ENCODE data around the gene PHLDA1. TPM values are rescaled to one million over a fixed set of nuclear protein-coding genes. Genes with fewer than 3 reads are reported as not detected.
A peak's percentile ranks its signal among the peaks of the same experiment; 100 is the strongest.

Gene PHLDA1
- total RNA-seq, 1 experiment from 2014 or later: 34.9 TPM

DNA sequence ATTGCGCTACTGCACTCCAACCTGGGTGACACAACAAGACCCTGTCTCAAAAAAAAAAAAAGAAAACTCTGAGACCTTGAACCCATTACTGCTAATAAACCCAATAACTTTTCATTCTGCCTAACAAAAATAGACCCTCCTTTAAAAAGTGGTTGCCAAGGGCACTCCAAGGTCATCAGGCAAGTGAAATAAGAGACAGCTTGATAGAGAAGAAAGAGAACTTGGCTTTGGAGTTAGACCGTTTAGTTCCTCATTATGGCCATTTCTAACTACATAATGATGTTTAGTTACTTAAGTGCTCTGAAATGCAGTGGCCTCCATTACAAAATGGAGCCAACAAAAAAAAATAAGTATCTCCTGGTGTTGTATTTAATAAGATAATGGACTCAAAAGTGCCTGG, 55.9 kb downstream of the PHLDA1 start:
- TF ChIP-seq ZBTB43 (CRISPR knock-in tag; IDR thresholded peaks at IDR 0.05) (no peak), FOXJ3 (CRISPR knock-in tag; IDR thresholded peaks at IDR 0.05; ENCODE audit: borderline replicate concordance) (no peak), IRF2 (CRISPR knock-in tag; IDR thresholded peaks at IDR 0.05; ENCODE audit: borderline replicate concordance, low read depth) (no peak), ETV6 (CRISPR knock-in tag; IDR thresholded peaks at IDR 0.05) (no peak), ATF1 (CRISPR knock-in tag; IDR thresholded peaks at IDR 0.05) (no peak), GABPB1 (CRISPR knock-in tag; IDR thresholded peaks at IDR 0.05) (no peak), ZNF281 (CRISPR knock-in tag; IDR thresholded peaks at IDR 0.05) (no peak), TEAD1 (CRISPR knock-in tag; IDR thresholded peaks at IDR 0.05) (no peak), ZNF121 (CRISPR knock-in tag; IDR thresholded peaks at IDR 0.05) (no peak), ZNF416 (CRISPR knock-in tag; IDR thresholded peaks at IDR 0.05) (no peak), ELF4 (CRISPR knock-in tag; IDR thresholded peaks at IDR 0.05; ENCODE audit: low read depth) (no peak), MYBL2 (CRISPR knock-in tag; IDR thresholded peaks at IDR 0.05) (no peak), PRDM15 (CRISPR knock-in tag; IDR thresholded peaks at IDR 0.05) (no peak), RELA (CRISPR knock-in tag; IDR thresholded peaks at IDR 0.05; ENCODE audit: borderline replicate concordance) (no peak), GTF2I (CRISPR knock-in tag; conservative IDR thresholded peaks at IDR 0.05) (no peak)
- TF ChIP-seq, protein P1, sequence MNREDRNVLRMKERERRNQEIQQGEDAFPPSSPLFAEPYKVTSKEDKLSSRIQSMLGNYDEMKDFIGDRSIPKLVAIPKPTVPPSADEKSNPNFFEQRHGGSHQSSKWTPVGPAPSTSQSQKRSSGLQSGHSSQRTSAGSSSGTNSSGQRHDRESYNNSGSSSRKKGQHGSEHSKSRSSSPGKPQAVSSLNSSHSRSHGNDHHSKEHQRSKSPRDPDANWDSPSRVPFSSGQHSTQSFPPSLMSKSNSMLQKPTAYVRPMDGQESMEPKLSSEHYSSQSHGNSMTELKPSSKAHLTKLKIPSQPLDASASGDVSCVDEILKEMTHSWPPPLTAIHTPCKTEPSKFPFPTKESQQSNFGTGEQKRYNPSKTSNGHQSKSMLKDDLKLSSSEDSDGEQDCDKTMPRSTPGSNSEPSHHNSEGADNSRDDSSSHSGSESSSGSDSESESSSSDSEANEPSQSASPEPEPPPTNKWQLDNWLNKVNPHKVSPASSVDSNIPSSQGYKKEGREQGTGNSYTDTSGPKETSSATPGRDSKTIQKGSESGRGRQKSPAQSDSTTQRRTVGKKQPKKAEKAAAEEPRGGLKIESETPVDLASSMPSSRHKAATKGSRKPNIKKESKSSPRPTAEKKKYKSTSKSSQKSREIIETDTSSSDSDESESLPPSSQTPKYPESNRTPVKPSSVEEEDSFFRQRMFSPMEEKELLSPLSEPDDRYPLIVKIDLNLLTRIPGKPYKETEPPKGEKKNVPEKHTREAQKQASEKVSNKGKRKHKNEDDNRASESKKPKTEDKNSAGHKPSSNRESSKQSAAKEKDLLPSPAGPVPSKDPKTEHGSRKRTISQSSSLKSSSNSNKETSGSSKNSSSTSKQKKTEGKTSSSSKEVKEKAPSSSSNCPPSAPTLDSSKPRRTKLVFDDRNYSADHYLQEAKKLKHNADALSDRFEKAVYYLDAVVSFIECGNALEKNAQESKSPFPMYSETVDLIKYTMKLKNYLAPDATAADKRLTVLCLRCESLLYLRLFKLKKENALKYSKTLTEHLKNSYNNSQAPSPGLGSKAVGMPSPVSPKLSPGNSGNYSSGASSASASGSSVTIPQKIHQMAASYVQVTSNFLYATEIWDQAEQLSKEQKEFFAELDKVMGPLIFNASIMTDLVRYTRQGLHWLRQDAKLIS (CRISPR knock-in tag; IDR thresholded peaks at IDR 0.05; ENCODE audit: borderline replicate concordance): no peak
- TF ChIP-seq, protein P2, sequence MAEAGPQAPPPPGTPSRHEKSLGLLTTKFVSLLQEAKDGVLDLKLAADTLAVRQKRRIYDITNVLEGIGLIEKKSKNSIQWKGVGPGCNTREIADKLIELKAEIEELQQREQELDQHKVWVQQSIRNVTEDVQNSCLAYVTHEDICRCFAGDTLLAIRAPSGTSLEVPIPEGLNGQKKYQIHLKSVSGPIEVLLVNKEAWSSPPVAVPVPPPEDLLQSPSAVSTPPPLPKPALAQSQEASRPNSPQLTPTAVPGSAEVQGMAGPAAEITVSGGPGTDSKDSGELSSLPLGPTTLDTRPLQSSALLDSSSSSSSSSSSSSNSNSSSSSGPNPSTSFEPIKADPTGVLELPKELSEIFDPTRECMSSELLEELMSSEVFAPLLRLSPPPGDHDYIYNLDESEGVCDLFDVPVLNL (CRISPR knock-in tag; IDR thresholded peaks at IDR 0.05; ENCODE audit: borderline replicate concordance, low read depth): no peak
- TF ChIP-seq, protein P3, sequence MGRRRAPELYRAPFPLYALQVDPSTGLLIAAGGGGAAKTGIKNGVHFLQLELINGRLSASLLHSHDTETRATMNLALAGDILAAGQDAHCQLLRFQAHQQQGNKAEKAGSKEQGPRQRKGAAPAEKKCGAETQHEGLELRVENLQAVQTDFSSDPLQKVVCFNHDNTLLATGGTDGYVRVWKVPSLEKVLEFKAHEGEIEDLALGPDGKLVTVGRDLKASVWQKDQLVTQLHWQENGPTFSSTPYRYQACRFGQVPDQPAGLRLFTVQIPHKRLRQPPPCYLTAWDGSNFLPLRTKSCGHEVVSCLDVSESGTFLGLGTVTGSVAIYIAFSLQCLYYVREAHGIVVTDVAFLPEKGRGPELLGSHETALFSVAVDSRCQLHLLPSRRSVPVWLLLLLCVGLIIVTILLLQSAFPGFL (CRISPR knock-in tag; IDR thresholded peaks at IDR 0.05; ENCODE audit: borderline replicate concordance): no peak
- Mint-ChIP-seq H3K4me1 (peaks cover 37% of the 10 kb centered on the region), H3K27me3 (ENCODE audit: low read depth) (no peaks in the 10 kb centered on the region), H3K4me3 (no peak overlapping the region), H3K9me3 (0 out of 2 replicates have a peak, but pooled peaks cover 3% of the 10 kb centered on the region), H3K27ac (peak overlapping the region; percentile 36; the same call in 1 of the 2 replicates), H3K36me3 (peaks cover 4% of the 10 kb centered on the region; the same call in 1 of the 2 replicates)
- CTCF ChIA-PET: no interaction called here
- POLR2A ChIA-PET: no interaction called here
- DNase-seq (ENCODE audit: low spot score) (no peak), ATAC-seq (no peak)

Data from WTC11 (cell line).